Measurements from ENCODE around the gene PEX11G. TPM values are rescaled to one million over a fixed set of nuclear protein-coding genes. Genes with fewer than 3 reads are reported as not detected.

The PEX11G gene
- polyA plus RNA-seq = 1 to 10 TPM; 4.0 to 7.8 (median 7.0) TPM

- 0 to 1% (median 1%) methylated on average over 48 to 49 of the region's 49 CpGs for WGBS, 3 donors
- H3K27ac ChIP-seq (ENCODE audit: low read depth, low read length) = no peak within 1 kb of the TSS
Measured at GRCh38 chr19:7488736-7489353, at the start of gene PEX11G. Gene PEX11G (minus strand): TSS chr19:7489035. CDS start chr19:7489010, 25 bp downstream.

GRCh38 chr19:7535998-7536695 lies 47.3 kb upstream of the PEX11G start:
- WGBS, 3 donors = 15 to 26% (median 16%) methylated on average over 26 to 30 of the region's 30 CpGs
- H3K27ac ChIP-seq (ENCODE audit: low read depth, low read length) = no peak overlapping the region

- 0% methylated on average over 69 to 76 of the region's 76 CpGs for WGBS, 3 donors
- peak within 1 kb of the TSS; percentile 48 for H3K27ac ChIP-seq (ENCODE audit: low read depth, low read length)
Measured at GRCh38 chr19:7535047-7535997, 46.5 kb upstream of the PEX11G start, which contains the start of gene PNPLA6. Gene PNPLA6 (plus strand): TSS chr19:7535717. CDS start chr19:7535789, 72 bp downstream.

GRCh38 chr19:7534531-7535046 lies 45.8 kb upstream of the PEX11G start:
- 0 to 1% (median 0%) methylated on average over 27 of the region's 27 CpGs for WGBS, 3 donors
- H3K27ac ChIP-seq (ENCODE audit: low read depth, low read length) = no peak overlapping the region

GRCh38 chr19:7533925-7534480 lies 45.2 kb upstream of the PEX11G start:
- H3K27ac ChIP-seq (ENCODE audit: low read depth, low read length) = peak overlapping the region; percentile 81
- WGBS, 3 donors = 0 to 1% (median 0%) methylated on average over 41 of the region's 41 CpGs

- 22 to 39% (median 30%) methylated on average over 30 of the region's 30 CpGs for WGBS, 3 donors
- no peak overlapping the region for H3K27ac ChIP-seq (ENCODE audit: low read depth, low read length)
Measured at GRCh38 chr19:7533281-7533885, 44.5 kb upstream of the PEX11G start.

GRCh38 chr19:7529610-7530490 lies 41.0 kb upstream of the PEX11G start:
- WGBS, 3 donors = 95 to 97% (median 96%) methylated on average over 33 of the region's 33 CpGs
- no peak overlapping the region for H3K27ac ChIP-seq (ENCODE audit: low read depth, low read length)

- WGBS, 3 donors = 82 to 85% (median 83%) methylated on average over 12 to 15 of the region's 15 CpGs
- no peak overlapping the region for H3K27ac ChIP-seq (ENCODE audit: low read depth, low read length)
Measured at GRCh38 chr19:7529246-7529600, 40.4 kb upstream of the PEX11G start.

GRCh38 chr19:7528522-7529245 lies 39.8 kb upstream of the PEX11G start:
- 92 to 97% (median 92%) methylated on average over 32 of the region's 32 CpGs for WGBS, 3 donors
- H3K27ac ChIP-seq (ENCODE audit: low read depth, low read length) = no peak overlapping the region

GRCh38 chr19:7528192-7528519 lies 39.3 kb upstream of the PEX11G start:
- H3K27ac ChIP-seq (ENCODE audit: low read depth, low read length) = no peak overlapping the region
- WGBS, 3 donors = 86 to 94% (median 89%) methylated on average over 7 of the region's 7 CpGs

GRCh38 chr19:7527516-7528191 lies 38.8 kb upstream of the PEX11G start:
- no peak overlapping the region for H3K27ac ChIP-seq (ENCODE audit: low read depth, low read length)
- 62 to 78% (median 71%) methylated on average over 24 to 25 of the region's 25 CpGs for WGBS, 3 donors

GRCh38 chr19:7526059-7526929 lies 37.5 kb upstream of the PEX11G start:
- 84 to 92% (median 90%) methylated on average over 27 to 31 of the region's 31 CpGs for WGBS, 3 donors
- no peak overlapping the region for H3K27ac ChIP-seq (ENCODE audit: low read depth, low read length)

- H3K27ac ChIP-seq (ENCODE audit: low read depth, low read length) = no peak overlapping the region
- 93 to 98% (median 94%) methylated on average over 19 to 20 of the region's 20 CpGs for WGBS, 3 donors
Measured at GRCh38 chr19:7524992-7525739, 36.3 kb upstream of the PEX11G start.

GRCh38 chr19:7524523-7524922 lies 35.7 kb upstream of the PEX11G start:
- WGBS, 3 donors = 89 to 94% (median 90%) methylated on average over 5 of the region's 5 CpGs
- H3K27ac ChIP-seq (ENCODE audit: low read depth, low read length) = no peak overlapping the region

All from adipose tissue (tissue), 3 donors.